Activated B cell treated with CpG ODN at 0.5 μM for 24 hours (primary cell): ENCODE results near the gene AUTS2. TPM values are rescaled to one million over a fixed set of nuclear protein-coding genes. Genes with fewer than 3 reads are reported as not detected.

Source experiments
- ATAC-seq: fragments of 200-7000 bp; cut with Tn5 transposase; one replicate; pipeline ENCODE4 v1.10.0; 2021; ENCODE audit warnings: low read depth, mild to moderate bottlenecking, moderate library complexity
- CTCF ChIA-PET: fragments of 350-600 bp; sonication (Branson Sonifier 250); formaldehyde crosslinking; loops from one replicate; lab custom pipeline; 2021; ENCODE audit warnings: antibody characterized with exemption; lab: Charles Lee
- POLR2A ChIA-PET: fragments of 350-600 bp; sonication (Branson Sonifier 250); formaldehyde crosslinking; loops from one replicate; lab custom pipeline; 2021; ENCODE audit warnings: antibody characterized with exemption; lab: Charles Lee
- DNase-seq: peaks from one replicate; pipeline ENCODE4 v3.0.0; 2022
- H3K27ac Mint-ChIP-seq: one replicate; pipeline ENCODE4 v1.8.0; 2020; ENCODE audit warnings: mixed read lengths
- H3K27me3 Mint-ChIP-seq: one replicate; pipeline ENCODE4 v1.8.0; 2021; ENCODE audit warnings: mixed read lengths
- H3K36me3 Mint-ChIP-seq: one replicate; pipeline ENCODE4 v1.8.0; 2021; ENCODE audit warnings: low read depth, mixed read lengths
- H3K4me1 Mint-ChIP-seq: one replicate; pipeline ENCODE4 v1.8.0; 2021; ENCODE audit warnings: mixed read lengths
- H3K4me3 Mint-ChIP-seq: one replicate; pipeline ENCODE4 v1.8.0; 2020; ENCODE audit warnings: mild to moderate bottlenecking, mixed read lengths
- H3K9me3 Mint-ChIP-seq: one replicate; pipeline ENCODE4 v1.8.0; 2020; ENCODE audit warnings: mixed read lengths
- intact Hi-C: fragments of 100-400 bp; cut with micrococcal nuclease; formaldehyde crosslinking; loops from one replicate; pipeline ENCODE4 v1.15.1; 2024
- total RNA-seq: library from RNA; stranded (reverse); gene quantifications from 2 replicates; pipeline ENCODE4 v1.2.3, GENCODE V29; 2022
- TF ChIP-seq, protein P1 (sequence below): fragments of 200-600 bp; IDR thresholded peaks from one replicate; pipeline ENCODE4 v1.8.0; 2022; ENCODE audit warnings: antibody characterized with exemption, mild to moderate bottlenecking

Gene AUTS2
- total RNA-seq, 1 donor from 2014 or later: 15.9 TPM

DNA sequence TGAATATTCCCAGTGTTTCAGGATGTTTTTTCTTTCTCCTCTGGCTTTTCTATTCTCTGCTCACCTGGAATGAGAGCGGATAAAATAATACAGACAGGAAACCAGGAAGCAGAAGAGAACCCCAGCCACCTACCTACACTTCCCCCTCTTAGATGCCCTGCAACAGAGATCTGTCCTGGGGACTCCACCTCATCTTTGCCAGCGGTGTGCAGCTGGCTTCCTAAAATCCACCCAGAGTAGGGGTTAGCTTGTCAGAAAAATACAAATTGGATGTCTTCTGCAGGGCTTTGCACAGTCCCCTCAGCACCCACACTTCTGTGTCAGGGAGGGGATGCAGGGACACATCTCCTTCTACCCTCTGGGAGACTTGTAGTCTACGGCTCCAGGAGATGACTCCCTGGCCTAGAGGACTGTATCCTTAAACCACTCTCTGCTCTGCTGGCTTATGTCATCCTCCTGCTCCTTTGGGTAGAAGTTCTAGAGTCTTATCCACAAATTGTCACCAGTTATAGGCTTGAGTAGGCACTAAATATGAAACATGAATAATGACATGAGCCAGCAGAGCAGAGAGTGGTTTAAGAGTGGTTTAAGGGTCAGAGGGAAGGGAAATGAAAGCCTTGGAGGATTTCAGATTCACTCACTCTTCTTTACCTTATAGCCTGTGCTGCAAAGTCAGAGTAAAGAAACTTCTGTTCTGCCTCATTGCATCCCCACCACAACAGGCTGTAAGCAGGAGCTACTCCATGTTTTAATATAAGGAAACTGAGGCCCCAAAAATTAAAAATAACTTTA lies 749.4 kb downstream of the AUTS2 start:
- H3K4me3 Mint-ChIP-seq: no peak overlapping the region
- ChIA-PET POLR2A (no interaction called here), CTCF (no interaction called here)
- H3K27me3 Mint-ChIP-seq: no peaks in the 10 kb centered on the region
- peaks cover 13% of the 10 kb centered on the region for H3K4me1 Mint-ChIP-seq
- H3K36me3 Mint-ChIP-seq: peaks cover 2% of the 10 kb centered on the region
- intact Hi-C loops: no loop called here
- DNase-seq: no peak
- TF ChIP-seq, protein P1, sequence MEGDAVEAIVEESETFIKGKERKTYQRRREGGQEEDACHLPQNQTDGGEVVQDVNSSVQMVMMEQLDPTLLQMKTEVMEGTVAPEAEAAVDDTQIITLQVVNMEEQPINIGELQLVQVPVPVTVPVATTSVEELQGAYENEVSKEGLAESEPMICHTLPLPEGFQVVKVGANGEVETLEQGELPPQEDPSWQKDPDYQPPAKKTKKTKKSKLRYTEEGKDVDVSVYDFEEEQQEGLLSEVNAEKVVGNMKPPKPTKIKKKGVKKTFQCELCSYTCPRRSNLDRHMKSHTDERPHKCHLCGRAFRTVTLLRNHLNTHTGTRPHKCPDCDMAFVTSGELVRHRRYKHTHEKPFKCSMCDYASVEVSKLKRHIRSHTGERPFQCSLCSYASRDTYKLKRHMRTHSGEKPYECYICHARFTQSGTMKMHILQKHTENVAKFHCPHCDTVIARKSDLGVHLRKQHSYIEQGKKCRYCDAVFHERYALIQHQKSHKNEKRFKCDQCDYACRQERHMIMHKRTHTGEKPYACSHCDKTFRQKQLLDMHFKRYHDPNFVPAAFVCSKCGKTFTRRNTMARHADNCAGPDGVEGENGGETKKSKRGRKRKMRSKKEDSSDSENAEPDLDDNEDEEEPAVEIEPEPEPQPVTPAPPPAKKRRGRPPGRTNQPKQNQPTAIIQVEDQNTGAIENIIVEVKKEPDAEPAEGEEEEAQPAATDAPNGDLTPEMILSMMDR: no peak
- H3K9me3 Mint-ChIP-seq: peaks cover 4% of the 10 kb centered on the region
- peak; percentile 45 for ATAC-seq
- H3K27ac Mint-ChIP-seq: no peak overlapping the region

DNA sequence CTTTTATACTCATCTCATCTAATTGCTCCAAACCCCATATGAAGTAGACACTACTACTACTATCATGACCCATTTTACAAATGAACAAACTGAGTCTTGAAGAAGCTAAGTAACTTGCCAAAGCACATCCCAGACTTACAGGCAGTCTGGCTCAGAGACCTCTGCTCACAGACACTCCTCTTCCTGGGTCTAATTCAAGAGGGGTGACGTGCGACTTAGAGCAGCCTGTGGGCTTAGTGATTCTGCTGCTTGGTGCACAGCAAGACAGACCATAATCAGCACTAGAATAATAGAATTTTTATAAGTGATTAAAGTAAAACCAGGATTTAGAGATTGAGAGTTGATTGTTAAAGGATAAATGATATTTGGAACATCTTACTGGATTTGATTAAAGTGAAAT lies 750.8 kb downstream of the AUTS2 start:
- Mint-ChIP-seq H3K36me3 (peaks cover 2% of the 10 kb centered on the region), H3K9me3 (peaks cover 4% of the 10 kb centered on the region), H3K4me1 (peaks cover 19% of the 10 kb centered on the region), H3K27me3 (no peaks in the 10 kb centered on the region), H3K27ac (no peak overlapping the region), H3K4me3 (no peak overlapping the region)
- intact Hi-C loops: no loop called here
- ChIA-PET CTCF (no interaction called here), POLR2A (no interaction called here)
- TF ChIP-seq, protein P1: no peak
- ATAC-seq (no peak), DNase-seq (no peak)

DNA sequence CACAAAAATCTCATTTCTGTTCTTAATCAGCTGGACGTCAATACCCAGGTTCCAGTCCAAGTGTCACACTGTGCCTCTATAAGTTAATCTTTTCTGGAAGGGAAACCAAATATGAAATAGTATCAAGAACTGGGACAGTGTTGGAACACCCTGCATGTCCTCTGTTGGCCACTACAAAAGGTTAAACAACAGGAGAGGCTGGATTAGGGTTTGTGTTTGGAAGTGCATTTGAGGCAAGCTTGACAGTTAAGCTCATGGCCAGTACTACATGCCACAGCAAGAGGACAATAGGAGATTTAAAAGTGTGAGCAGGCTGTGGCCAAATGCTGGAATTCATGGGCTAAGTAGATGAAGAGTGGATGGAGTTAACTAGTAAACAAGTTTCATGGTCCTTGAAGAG lies 751.5 kb downstream of the AUTS2 start:
- intact Hi-C loops: no loop called here
- no peak for ATAC-seq
- Mint-ChIP-seq H3K27me3 (no peaks in the 10 kb centered on the region), H3K36me3 (peaks cover 2% of the 10 kb centered on the region), H3K4me3 (no peak overlapping the region), H3K9me3 (peaks cover 4% of the 10 kb centered on the region), H3K4me1 (peaks cover 27% of the 10 kb centered on the region), H3K27ac (no peak overlapping the region)
- ChIA-PET CTCF (no interaction called here), POLR2A (no interaction called here)
- TF ChIP-seq, protein P1: no peak
- DNase-seq: no peak

DNA sequence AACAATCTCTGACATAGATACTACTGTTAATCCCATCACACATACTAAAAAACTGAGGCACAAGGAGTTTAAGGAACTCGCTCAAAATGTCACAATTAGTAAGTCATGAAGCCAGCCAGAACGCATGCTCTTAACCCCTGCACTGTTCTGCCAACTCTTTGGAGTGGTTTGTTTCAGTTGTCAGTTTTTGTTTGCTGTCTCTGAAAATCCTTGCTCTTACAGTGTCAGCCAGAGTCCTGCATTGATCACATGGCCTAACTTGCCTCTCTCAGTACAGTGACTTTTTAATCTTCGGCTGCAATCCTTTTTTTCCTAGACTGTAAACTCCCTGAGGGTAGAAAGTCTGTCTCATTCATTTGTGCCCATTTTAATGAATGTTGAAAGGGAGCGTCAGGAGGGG lies 753.8 kb downstream of the AUTS2 start:
- POLR2A ChIA-PET: no interaction called here
- Mint-ChIP-seq H3K4me1 (peaks cover 37% of the 10 kb centered on the region), H3K36me3 (peaks cover 2% of the 10 kb centered on the region), H3K9me3 (peaks cover 4% of the 10 kb centered on the region), H3K27ac (no peak overlapping the region), H3K27me3 (no peaks in the 10 kb centered on the region), H3K4me3 (no peak overlapping the region)
- no peak for DNase-seq
- no peak for ATAC-seq
- CTCF ChIA-PET: no interaction called here
- intact Hi-C loops: no loop called here
- TF ChIP-seq, protein P1: no peak

DNA sequence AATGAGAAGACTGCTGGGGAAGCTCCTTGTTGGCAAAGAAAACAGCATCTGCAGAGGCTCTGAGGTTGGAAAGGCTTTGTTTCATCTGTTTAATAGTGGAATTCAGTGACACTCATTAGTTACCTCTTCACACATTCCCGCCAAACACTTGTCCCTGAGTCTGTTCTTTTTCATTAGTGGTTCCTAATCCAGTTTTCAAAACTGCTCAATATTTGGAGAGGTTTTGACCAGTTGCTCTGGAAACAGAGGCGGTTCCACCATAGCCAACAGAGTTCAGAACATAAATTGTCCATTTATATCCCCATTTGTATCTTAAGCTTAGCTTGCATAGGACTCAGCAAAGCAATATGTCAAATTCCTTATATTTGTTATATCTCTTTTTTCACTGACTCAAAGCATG lies 754.6 kb downstream of the AUTS2 start:
- H3K36me3 Mint-ChIP-seq: peaks cover 2% of the 10 kb centered on the region
- CTCF ChIA-PET: no interaction called here
- peaks cover 29% of the 10 kb centered on the region for H3K4me1 Mint-ChIP-seq
- intact Hi-C loops: no loop called here
- no peak overlapping the region for H3K4me3 Mint-ChIP-seq
- no peaks in the 10 kb centered on the region for H3K27me3 Mint-ChIP-seq
- POLR2A ChIA-PET: no interaction called here
- no peak overlapping the region for H3K27ac Mint-ChIP-seq
- TF ChIP-seq, protein P1: no peak
- peaks cover 4% of the 10 kb centered on the region for H3K9me3 Mint-ChIP-seq
- DNase-seq (no peak), ATAC-seq (no peak)
